Measurements from ENCODE around the gene CCNL1.
"Not testable (repeated sequence)": the region's sequence is repeated elsewhere in the genome, so short reads cannot be mapped to it uniquely, and the experiment has no call there.

The CCNL1 gene

DNA sequence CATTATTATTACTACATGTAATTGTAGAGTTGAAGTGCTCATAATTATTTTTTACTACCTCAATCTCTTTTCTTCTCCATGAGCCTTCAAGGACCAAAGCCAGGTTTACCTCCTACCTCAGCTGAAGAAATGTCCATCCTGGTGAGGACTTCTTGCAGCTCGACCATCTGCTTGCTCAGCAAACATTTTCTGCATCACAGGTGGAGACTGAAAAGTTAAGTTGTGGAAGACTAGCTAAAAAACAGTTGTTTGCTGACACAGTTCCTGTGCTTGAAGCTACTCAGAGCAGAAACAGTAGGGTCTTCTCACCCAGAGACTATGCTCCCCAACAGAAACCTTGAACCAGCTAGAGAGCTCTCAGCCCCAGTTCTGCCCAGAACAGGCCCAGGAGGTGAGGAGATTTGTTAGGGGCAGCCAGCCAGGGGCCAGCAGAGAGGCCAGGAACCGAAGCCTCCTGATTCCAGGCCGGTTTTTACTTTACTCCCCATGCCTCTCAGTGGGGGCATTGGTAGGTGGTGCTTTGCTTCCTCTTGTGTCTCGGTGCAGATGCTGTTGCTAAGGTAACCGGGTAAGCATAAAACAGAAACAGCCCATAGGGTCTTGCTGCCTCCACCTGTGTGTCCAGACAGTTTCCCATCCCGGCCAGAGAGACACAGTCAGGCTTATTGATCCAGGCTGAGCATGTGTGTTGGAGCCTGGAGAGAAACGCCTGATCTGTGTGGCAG is 54.9 kb downstream of the CCNL1 start:
- DNase-seq (ENCODE audit: low spot score): peak; percentile 64

DNA sequence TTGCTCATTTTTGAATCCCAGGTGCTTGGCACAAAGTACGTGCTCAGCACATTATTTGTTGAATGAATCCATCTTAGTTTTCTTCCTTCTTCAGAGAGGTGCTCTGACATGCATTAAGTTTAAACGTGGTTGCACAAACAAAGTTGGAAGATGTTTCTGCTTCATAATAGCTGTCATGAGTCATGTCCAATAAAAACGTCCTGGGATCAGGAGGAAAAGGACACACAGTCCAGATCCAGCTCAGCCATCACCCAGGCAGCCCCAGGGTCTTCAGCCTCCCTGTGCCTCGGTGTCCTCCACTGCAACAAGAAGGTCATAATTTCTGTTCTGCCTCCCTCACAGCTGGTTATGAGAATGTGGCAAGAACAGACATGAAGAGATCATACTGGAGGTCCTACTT is 55.4 kb downstream of the CCNL1 start:
- DNase-seq (ENCODE audit: low spot score): no peak

More for the DNA sequence above, 54.9 kb downstream of the CCNL1 start:
- TF ChIP-seq, protein P1, sequence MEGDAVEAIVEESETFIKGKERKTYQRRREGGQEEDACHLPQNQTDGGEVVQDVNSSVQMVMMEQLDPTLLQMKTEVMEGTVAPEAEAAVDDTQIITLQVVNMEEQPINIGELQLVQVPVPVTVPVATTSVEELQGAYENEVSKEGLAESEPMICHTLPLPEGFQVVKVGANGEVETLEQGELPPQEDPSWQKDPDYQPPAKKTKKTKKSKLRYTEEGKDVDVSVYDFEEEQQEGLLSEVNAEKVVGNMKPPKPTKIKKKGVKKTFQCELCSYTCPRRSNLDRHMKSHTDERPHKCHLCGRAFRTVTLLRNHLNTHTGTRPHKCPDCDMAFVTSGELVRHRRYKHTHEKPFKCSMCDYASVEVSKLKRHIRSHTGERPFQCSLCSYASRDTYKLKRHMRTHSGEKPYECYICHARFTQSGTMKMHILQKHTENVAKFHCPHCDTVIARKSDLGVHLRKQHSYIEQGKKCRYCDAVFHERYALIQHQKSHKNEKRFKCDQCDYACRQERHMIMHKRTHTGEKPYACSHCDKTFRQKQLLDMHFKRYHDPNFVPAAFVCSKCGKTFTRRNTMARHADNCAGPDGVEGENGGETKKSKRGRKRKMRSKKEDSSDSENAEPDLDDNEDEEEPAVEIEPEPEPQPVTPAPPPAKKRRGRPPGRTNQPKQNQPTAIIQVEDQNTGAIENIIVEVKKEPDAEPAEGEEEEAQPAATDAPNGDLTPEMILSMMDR (IDR thresholded peaks at IDR 0.05; ENCODE audit: extremely low read depth, missing control alignments): no peak

DNA sequence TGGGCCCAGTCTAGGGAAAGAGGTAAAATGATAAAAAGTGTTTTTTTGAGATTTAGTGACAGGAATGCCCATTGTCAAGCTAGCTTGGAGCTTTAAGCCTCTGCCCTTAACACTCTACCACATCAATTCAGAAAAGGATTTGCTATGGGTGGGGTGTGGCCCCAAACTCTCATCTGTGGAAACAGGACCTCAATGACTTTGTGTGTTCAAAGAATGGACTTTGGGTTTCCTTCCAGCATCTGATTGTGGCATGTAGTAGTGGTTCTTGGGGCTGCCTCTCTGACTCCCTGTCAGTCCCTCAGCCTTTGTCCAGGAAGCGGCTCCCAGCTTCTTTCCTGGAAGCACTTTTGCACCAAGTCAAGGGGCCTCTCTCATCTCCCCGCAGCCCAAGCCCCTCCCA is 56.1 kb downstream of the CCNL1 start:
- TF ChIP-seq, protein P1 (IDR thresholded peaks at IDR 0.05; ENCODE audit: extremely low read depth, missing control alignments): no peak
- no peak for DNase-seq (ENCODE audit: low spot score)

More for the DNA sequence above, 55.4 kb downstream of the CCNL1 start:
- TF ChIP-seq, protein P1 (IDR thresholded peaks at IDR 0.05; ENCODE audit: extremely low read depth, missing control alignments): no peak

DNA sequence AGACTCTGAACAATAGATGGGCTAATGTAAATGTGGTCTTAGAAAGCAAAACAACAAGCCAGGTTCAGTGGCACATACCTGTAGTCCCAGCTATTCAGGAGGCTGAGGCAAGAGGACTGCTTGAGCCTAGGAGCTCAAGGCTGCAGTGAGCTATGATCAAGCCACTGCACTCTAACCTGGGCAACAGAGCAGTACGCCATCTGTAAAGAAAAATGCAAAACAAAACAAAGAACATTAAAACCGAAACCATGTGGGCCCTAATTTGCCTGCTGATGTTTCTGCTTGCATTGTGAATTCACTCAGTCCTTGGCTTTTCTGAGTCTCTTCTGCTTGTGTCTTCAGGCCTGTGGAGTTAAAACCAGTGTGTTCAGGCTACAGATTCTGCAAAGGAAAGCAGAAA is 56.7 kb downstream of the CCNL1 start:
- TF ChIP-seq, protein P1 (IDR thresholded peaks at IDR 0.05; ENCODE audit: extremely low read depth, missing control alignments): no peak
- peak; percentile 65 for DNase-seq (ENCODE audit: low spot score)

DNA sequence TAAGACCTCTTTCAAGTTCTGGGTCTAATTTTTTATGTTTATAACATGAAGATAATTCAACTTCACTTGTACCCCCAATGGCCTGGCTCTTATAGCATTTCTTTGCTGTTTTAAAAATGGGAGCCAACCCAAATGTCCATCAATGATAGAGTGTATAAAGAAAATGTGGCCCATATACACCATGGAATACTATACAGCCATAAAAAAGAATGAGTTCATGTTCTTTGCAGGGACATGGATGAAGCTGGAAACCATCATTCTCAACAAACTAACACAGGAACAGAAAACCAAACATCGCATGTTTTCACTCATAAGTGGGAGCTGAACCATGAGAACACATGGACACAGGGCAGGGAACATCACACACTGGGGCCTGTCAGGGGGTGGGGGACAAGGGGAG is 57.4 kb downstream of the CCNL1 start:
- DNase-seq (ENCODE audit: low spot score): not testable (repeated sequence)

DNA sequence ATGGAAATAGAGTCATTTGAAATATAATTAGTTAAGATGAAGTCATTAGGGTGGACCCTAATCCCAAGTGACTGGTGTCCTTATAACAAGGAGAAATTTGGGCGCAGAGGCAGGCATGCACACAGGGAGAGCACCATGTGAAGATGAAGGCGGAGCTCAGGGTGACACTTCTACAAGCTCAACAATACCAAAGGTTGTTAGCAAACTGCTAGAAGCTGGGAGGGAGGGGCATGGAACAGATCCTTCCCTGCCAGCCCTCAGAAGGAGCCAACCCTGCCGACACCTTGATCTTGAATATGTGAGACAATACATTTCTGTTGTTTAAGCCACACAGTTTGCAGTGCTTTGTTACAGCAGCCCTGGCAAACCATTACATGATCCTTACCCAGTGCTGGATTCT is 57.8 kb downstream of the CCNL1 start:
- TF ChIP-seq, protein P1 (IDR thresholded peaks at IDR 0.05; ENCODE audit: extremely low read depth, missing control alignments): no peak
- no peak for DNase-seq (ENCODE audit: low spot score)

DNA sequence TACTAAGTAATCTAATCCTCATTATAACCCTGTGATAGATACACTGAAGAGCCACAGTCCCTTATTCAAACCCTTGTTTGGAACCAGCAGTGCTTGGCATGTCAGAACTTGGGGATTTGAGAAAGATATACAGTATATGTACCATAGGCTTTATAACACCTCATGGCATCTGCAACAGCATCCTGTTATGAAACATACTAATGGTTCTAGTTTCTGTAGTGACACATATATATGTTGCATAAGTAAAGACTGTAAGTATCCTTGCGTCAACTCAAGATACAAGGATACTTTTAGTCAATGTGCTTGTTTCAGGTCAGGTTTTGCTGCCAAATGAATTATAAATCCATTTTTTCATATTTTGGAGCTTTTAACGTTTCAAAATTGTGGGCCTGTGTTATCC is 58.5 kb downstream of the CCNL1 start:
- DNase-seq (ENCODE audit: low spot score): no peak
- TF ChIP-seq, protein P1 (IDR thresholded peaks at IDR 0.05; ENCODE audit: extremely low read depth, missing control alignments): no peak

All from GM20000 (cell line).